TTC549 (cell line): Measurements from ENCODE around the gene SPPL3.
"Not testable (repeated sequence)": the region's sequence is repeated elsewhere in the genome, so short reads cannot be mapped to it uniquely, and the experiment has no call there.

Experiments
- FAIRE-seq: peaks from 2 replicates; lab custom pipeline; 2012; peaks lifted over from hg19 to GRCh38; lab: Jason Lieb, UNC

Gene SPPL3

DNA sequence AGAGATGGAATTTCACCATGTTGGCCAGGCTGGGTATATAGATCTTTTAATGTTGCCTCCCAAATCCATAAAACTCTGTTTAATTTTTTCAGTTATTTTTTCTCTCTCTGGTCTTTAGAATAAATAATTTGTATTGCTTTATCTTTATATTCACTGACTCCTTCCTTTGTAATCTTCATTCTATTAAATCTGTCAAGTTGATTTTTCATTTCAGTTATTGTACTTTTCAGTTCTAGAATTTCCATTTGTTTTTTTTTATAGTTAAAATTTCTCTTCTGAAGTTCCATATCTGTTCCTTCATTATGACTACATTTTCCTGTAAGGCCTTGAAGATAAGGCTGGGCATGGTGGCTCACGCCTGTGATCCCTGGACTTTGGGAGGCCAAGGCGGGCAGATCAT, 13.6 kb upstream of the SPPL3 start:
- no peak for FAIRE-seq

GRCh38 chr12:120916561-120916960, 12.4 kb upstream of the SPPL3 start:
- no peak for FAIRE-seq

- no peak for FAIRE-seq
Measured at GRCh38 chr12:120914794-120915193, 10.6 kb upstream of the SPPL3 start.

DNA sequence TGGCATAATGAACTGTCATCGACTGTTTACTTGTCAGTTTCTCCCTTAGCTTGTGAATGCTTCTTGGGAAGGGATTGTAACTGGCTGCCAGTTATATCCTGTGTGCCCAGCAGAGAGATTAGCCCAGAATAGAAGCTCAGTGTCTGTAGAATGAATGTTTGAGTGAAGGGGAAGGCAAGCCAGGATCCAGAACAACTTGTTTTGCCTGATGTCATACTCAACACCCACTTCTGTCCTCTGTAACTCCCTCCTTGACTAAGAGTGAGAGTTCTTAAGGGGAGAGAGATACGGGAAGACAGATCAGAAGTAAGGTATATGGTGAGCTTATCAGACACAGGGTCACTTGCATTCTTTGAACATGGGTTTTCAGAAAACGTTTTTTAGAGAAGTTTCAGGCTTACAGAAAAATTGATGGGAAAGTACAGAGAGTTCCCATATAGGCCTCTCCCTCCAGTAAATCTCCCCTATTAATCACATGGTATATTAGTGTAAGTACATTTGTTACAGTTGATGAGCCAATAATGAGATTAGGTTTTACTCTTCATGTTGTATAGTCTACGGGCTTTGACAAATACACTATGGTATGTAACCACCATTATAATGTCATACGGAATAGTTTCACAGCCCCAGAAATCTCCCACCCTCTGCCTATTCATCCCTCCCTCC, 5.6 kb upstream of the SPPL3 start:
- no peak for FAIRE-seq

DNA sequence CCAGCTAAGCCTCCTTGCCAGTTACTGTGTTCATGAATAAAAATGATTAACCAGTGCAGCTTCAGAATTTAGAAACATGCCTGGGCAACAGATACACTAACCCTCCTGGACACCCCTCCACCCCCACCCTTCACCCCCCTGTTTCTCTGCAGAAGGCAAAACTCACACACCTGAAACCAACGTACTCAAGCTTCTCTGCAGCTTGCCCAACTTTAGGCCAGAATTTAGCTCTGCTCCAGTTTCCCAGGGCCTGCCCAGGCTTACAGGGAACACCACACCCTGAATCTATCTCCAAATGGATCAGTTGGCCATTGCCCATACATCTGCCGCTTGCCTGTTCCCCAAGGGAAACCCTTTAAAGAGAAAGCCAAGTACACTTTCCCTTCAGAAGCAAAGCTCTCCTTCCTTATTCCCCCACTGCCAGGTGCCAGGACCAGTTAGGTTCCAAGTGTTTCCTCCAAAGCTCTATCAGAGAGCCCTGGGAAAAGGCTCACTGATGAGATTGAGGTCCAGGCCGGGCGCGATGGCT, 1.8 kb upstream of the SPPL3 start:
- no peak for FAIRE-seq

- FAIRE-seq, result no peak
Measured at GRCh38 chr12:120903412-120904196, 554 bp downstream of the SPPL3 start.

- no peak for FAIRE-seq
Measured at GRCh38 chr12:120902846-120903411, 1.2 kb downstream of the SPPL3 start.

GRCh38 chr12:120901818-120902217, 2.3 kb downstream of the SPPL3 start:
- FAIRE-seq, result no peak

DNA sequence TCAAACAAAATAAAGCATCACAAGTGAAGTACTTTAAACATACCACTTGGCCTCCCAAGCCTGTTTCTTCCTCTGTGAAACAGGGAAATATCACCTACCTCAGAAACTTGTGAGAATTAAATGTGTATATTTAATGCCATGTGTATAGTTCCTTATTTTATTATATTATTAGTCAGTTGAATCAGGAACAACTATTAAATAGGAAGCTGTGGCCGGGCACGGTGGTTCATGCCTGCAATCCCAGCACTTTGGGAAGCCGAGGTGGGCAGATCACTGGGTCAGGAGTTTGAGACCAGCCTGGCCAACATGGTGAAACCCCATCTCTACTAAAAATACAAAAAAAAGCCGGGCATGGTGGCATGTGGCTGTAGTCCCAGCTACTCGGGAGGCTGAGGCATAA, 3.1 kb downstream of the SPPL3 start:
- FAIRE-seq, result not testable (repeated sequence)

DNA sequence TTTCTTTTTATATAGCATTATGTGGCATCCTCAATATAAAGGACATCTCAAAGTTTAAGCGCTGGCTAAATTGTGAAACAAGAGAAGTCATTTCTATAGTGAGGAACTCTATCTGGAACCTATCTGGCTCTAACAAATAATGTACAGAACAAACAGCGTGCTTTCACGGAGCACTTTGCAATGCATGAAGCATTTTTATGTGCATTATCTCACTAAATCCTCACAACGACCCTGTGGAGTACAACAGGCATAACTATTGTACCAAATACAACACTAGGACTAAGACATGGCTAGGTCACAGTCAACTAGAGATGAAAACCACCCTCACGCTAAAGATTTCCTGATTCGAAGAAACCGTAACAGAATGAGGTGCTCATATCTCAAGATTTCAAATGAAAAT, 8.6 kb downstream of the SPPL3 start:
- no peak for FAIRE-seq

DNA sequence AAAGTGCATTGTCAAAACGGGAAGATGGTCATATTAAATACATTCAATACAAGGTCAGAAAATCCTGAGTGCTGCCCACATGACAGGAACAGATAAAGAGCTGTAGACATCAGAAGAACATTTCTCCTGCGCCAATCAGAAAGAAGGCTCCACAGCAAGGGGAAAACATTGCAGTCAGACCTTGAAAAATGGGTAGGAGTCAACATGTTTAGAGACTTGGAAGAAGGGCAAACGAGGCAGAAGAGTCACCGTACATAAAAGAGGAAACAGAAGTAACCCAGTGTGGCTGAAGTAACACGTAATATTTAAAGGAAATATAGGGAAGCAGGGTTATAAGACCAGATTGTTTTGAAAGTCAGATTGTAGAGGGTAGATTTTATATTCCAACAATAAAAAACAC, 11.9 kb downstream of the SPPL3 start:
- FAIRE-seq, result no peak

- FAIRE-seq, result no peak
Measured at GRCh38 chr12:120890963-120891362, 13.2 kb downstream of the SPPL3 start.

DNA sequence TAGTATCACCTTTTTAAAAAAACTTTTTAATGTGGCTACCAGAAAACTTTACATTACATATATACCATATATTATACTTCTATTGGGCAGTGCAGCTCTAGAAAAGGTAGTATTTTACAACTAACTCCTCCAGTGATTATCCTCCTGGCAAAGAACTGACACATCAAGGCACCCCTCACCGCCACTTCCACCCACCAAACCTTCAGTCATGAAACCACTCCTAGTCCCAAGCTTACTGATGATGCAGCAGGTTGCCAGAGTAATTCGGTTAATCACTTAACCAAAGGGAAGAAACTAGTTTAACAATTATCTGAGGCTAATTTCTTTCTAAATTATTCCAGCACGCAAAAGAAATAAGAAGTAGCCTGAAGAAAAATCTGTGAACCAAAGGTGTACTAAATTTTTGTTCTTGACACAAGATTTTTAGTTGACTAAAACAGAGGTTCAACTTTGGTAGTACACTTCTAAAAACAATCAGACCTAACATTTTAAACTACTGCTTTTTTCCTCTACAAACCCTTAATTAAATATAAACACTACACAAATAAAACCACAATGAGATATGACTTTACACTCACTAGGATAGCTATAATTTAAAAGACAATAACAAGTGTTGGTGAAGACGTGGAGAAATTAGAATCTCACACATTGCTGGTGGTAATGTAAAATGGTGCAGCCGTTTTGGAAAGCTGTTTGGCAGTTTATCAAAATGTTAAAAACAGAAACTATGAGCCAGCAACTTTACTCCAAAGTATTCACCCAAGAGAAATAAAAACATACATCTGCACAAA, 16.7 kb downstream of the SPPL3 start:
- FAIRE-seq, result no peak

GRCh38 chr12:120886199-120887018, 17.7 kb downstream of the SPPL3 start:
- FAIRE-seq, result no peak

- FAIRE-seq, result no peak
Measured at GRCh38 chr12:120885521-120885920, 18.6 kb downstream of the SPPL3 start.

DNA sequence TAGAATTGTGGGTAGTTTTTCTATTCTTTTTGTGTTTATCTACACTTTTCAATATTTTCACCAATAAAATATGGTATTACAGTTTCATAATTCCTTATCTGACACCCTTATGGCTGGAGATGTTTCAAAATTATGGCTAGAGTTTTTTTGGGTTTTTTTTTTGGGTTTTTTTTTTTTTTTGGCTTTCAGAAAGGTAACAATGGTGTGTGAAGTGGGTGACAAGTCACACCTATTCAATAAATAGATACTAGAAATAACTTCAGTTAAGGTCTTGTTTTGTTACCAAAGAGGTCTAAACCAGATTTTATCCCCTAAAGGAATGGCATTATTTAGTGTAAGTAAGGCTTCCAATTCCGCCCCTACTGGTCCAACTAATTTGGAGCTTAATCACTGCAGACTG, 19.5 kb downstream of the SPPL3 start:
- no peak for FAIRE-seq

DNA sequence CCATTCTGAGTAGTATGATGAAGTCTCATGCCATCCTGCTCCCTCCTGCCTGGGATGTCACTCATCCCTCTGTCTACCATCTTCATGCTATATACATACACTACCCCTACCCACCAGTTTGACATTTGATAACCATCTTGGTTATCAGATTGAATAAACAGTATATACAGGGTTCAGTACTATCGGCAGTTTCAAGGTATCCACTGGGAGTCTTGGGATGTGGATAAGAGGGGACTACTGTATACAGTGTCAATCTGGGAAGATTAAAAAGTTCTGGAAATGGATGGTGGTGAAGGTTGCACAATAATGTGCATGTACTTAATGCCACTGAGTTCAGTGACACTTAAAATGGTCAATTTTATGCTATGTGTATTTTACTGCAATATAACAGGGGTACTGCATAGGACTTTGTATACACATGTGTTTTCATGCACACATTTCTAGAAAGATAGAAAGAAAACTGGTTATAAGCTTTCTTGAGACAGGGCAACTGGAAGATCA, 22.1 kb downstream of the SPPL3 start:
- FAIRE-seq, result no peak

DNA sequence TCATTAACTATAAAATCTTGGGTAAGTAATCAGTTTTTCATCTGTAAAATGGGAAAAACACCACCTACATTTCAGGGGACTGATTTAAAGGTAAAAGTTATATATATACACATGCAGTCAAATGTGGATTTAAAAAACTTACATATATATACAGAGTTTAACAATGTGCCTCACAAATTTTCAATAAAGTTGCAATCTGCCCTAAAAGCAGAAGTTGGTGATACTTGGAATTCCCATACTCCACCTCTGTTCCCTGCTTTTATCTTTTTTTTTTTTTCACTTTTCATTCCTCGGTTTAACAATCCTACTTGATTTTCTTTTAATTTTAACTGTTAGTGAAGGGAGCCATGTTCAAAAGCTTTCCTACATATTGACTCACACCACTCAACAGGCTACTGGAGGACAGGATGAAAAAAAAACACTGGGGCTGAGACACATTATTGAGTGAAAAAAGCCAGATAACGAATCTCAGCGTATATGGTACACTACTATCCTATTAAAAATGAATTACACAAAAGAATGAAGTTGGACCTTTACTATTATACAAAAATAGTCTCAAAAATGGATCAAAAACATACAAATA, 24.3 kb downstream of the SPPL3 start:
- no peak for FAIRE-seq

DNA sequence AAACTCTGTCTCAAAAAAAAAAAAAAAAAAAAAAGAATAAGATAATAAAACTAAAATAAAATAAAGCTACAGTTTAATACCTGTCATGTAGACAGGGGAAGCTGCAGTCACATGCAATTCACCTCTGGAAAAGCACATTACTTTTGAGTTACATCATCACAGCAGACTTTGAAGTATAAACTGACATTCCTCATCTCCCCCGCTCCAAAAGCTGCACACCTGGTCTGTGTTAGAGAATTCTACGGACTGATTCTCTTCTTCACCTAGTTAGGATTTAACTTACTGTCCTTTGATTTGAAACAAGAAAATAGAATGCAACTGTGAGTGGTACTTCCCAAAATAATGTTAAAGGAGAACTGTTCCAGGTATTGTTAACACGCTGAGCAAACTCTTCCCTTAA, 25.1 kb downstream of the SPPL3 start:
- no peak for FAIRE-seq

DNA sequence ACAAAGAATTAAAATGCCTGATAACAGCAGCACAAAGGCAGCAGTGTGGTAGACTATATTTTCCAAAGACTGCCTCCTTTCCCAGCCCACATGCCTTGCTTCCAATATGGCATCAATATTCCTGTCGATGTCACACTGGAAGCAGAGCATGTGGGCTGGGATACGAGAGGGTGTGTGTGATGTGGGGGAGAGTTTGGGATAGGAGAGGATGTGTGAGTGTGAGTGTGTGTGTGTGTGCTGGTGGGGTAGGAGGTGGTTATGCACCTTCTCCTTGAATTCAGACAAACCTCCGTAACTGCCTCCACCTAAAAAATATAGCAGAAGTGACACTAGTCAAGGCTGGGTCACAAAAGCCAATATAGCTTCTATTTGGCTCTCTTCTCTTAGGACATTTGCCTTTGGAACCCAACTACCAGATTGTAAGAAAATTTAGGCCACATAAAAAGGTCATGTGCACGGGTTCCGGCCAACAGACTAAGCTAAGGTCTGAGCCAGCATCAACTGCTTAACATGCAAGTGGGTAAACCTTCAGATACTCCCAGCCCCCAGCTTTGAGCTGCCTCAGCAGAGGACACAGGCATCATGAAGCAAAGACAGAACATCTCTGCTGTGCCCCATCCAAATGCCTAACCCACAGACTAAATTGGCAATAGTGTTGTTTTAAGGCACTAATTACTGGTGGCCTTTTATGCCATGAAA, 29.5 kb downstream of the SPPL3 start:
- FAIRE-seq, result no peak

DNA sequence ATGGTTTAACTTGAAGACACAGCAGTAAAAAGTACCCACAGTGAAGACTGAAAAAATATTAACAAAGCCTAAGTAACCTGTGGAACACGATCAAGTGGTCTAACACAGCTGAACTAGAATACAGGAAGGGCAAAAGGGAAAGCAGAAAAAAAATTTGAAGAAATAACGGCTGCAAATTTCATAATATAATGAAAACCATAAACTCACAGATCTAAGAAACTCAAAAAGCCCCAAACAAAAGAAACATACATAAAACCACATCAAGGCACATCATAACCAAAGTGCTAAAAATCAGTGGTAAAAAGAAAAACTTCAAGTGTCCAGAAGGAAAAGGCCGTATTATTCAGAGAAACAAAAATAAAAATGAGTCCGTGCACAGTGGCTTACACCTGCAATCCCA, 30.9 kb downstream of the SPPL3 start:
- no peak for FAIRE-seq
